ENCODE measurements around the gene ADAMTSL3. TPM values are rescaled to one million over a fixed set of nuclear protein-coding genes. Genes with fewer than 3 reads are reported as not detected.

The ADAMTSL3 gene
- total RNA-seq, 5 donors from 2014 or later (not counting 1 experiment from before 2014, with no cell fraction given): 0.07 to 0.15 (median 0.12) TPM; not detected in 1

DNA sequence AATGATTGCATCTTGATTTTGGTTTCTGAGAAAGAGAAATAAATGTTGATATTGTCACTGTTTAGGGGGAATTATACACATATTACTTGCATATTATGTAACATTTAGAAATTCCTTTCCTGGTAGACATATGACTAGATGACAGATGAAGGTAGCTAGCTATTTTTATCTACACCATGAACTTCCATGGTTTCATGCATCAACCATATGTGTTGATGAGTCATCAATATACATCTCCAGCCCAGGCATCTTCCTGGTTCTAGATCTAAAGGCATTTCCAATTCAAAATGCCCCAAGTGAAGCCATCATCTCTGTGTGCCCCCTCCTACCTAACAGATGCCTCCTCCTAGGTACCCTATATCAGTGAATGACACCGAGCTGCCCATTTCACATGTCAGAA is 9.5 kb upstream of the ADAMTSL3 start:
- no peaks in the 10 kb centered on the region for H3K36me3 ChIP-seq (ENCODE audit: control insufficient read depth in 2 of 2, extremely low read depth in 1 of 2, insufficient read depth in 1 of 2, low read length in 1 of 2)
- H3K27me3 ChIP-seq (replicated peaks in 1 of 2; ENCODE audit: control insufficient read depth in 2 of 2, extremely low read depth in 1 of 2, insufficient read depth in 2 of 2, low read length in 1 of 2): peaks cover 0 to 9% of the 10 kb centered on the region in 2 experiments
- DNase-seq (no peak), ATAC-seq (replicated peaks in 1 of 4) (no peak)
- no peak overlapping the region for H3K4me3 ChIP-seq (ENCODE audit: control insufficient read depth in 1 of 2, extremely low read depth in 1 of 2, low read length in 1 of 2)
- 90% methylated on average over 1 of the region's 1 CpG for WGBS (ENCODE audit: insufficient coverage)
- peaks cover 2 to 10% of the 10 kb centered on the region in 2 donors for H3K27me3 Mint-ChIP-seq
- H3K27ac ChIP-seq (ENCODE audit: low read length): no peak overlapping the region
- no peak overlapping the region for H3K27ac Mint-ChIP-seq
- ChIA-PET CTCF (no interaction called here), POLR2A (no interaction called here)
- H3K36me3 Mint-ChIP-seq: no peaks in the 10 kb centered on the region
- no peaks in the 10 kb centered on the region for H3K4me1 Mint-ChIP-seq
- H3K4me3 Mint-ChIP-seq: no peak overlapping the region
- peaks cover 7 to 16% (median 14%) of the 10 kb centered on the region in 3 donors for H3K9me3 Mint-ChIP-seq
- H3K4me1 ChIP-seq (ENCODE audit: control insufficient read depth in 1 of 2, extremely low read depth in 1 of 2, insufficient read depth in 2 of 2, low read length in 2 of 2): no peaks in the 10 kb centered on the region
- H3K9me3 ChIP-seq: no peaks in the 10 kb centered on the region

DNA sequence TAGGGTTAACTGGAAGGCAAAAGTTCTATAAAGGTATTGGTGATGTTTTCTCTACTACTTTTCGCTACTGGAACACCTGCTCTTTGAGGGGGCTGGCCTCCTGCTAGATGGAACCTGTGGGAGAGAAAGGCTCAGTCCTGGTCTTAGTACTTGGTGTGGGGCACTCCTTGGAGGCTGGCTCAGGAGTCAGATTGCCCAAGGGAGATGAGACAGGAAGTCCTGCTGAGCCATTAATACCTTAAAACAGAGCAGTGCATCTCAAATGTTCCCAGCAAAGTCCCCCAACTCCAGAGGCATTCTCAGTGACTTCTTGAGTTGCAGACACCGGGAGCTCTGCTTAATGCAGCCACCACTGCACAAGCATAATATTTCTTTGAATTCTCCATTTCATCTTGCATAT is 3.1 kb upstream of the ADAMTSL3 start:
- peaks cover 0 to 4% (median 0%) of the 10 kb centered on the region in 3 donors for H3K9me3 Mint-ChIP-seq
- no peaks in the 10 kb centered on the region for H3K9me3 ChIP-seq
- peaks cover 23 to 34% of the 10 kb centered on the region in 2 donors for H3K27me3 Mint-ChIP-seq
- CTCF ChIA-PET: no interaction called here
- no peaks in the 10 kb centered on the region for H3K36me3 ChIP-seq (ENCODE audit: control insufficient read depth in 2 of 2, extremely low read depth in 1 of 2, insufficient read depth in 1 of 2, low read length in 1 of 2)
- no CpG with 5 or more reads among the region's 2 CpGs for WGBS (ENCODE audit: insufficient coverage)
- no peak overlapping the region for H3K4me3 ChIP-seq (ENCODE audit: control insufficient read depth in 1 of 2, extremely low read depth in 1 of 2, low read length in 1 of 2)
- no peak overlapping the region for H3K27ac Mint-ChIP-seq
- no peak overlapping the region for H3K27ac ChIP-seq (ENCODE audit: low read length)
- no peaks in the 10 kb centered on the region for H3K4me1 Mint-ChIP-seq
- ATAC-seq (replicated peaks in 1 of 4) (no peak), DNase-seq (no peak)
- POLR2A ChIA-PET: no interaction called here
- H3K4me3 Mint-ChIP-seq: no peak overlapping the region
- no peaks in the 10 kb centered on the region for H3K4me1 ChIP-seq (ENCODE audit: control insufficient read depth in 1 of 2, extremely low read depth in 1 of 2, insufficient read depth in 2 of 2, low read length in 2 of 2)
- no peaks in the 10 kb centered on the region for H3K36me3 Mint-ChIP-seq
- peaks cover 5 to 30% of the 10 kb centered on the region in 2 experiments for H3K27me3 ChIP-seq (replicated peaks in 1 of 2; ENCODE audit: control insufficient read depth in 2 of 2, extremely low read depth in 1 of 2, insufficient read depth in 2 of 2, low read length in 1 of 2)

GRCh38 chr15:83651541-83651940 is 2.4 kb upstream of the ADAMTSL3 start:
- ChIA-PET CTCF (no interaction called here), POLR2A (interaction anchor here in 1 of 2 donors (0.5 kb wide), 1 partner anchor 17 kb away, joined by 3 read pairs; no protein-coding TSS in a partner anchor)
- Mint-ChIP-seq H3K4me3 (no peak overlapping the region), H3K4me1 (no peaks in the 10 kb centered on the region), H3K36me3 (no peaks in the 10 kb centered on the region), H3K9me3 (peaks cover 0 to 4% (median 0%) of the 10 kb centered on the region in 3 donors), H3K27me3 (peaks cover 30 to 41% of the 10 kb centered on the region in 2 donors), H3K27ac (no peak overlapping the region)
- DNase-seq: no peak
- Histone ChIP-seq H3K27ac (ENCODE audit: low read length) (no peak overlapping the region), H3K4me3 (ENCODE audit: control insufficient read depth in 1 of 2, extremely low read depth in 1 of 2, low read length in 1 of 2) (no peak overlapping the region), H3K36me3 (ENCODE audit: control insufficient read depth in 2 of 2, extremely low read depth in 1 of 2, insufficient read depth in 1 of 2, low read length in 1 of 2) (no peaks in the 10 kb centered on the region), H3K9me3 (no peaks in the 10 kb centered on the region), H3K4me1 (ENCODE audit: control insufficient read depth in 1 of 2, extremely low read depth in 1 of 2, insufficient read depth in 2 of 2, low read length in 2 of 2) (no peaks in the 10 kb centered on the region), H3K27me3 (replicated peaks in 1 of 2; ENCODE audit: control insufficient read depth in 2 of 2, extremely low read depth in 1 of 2, insufficient read depth in 2 of 2, low read length in 1 of 2) (peaks cover 5 to 33% of the 10 kb centered on the region in 2 experiments)
- no CpG with 5 or more reads among the region's 6 CpGs for whole genome bisulfite sequencing (ENCODE audit: insufficient coverage)
- ATAC-seq (replicated peaks in 1 of 4): no peak

- peaks cover 0 to 4% (median 2%) of the 10 kb centered on the region in 3 donors for H3K9me3 Mint-ChIP-seq
- Histone ChIP-seq H3K9me3 (no peaks in the 10 kb centered on the region), H3K36me3 (ENCODE audit: control insufficient read depth in 2 of 2, extremely low read depth in 1 of 2, insufficient read depth in 1 of 2, low read length in 1 of 2) (no peaks in the 10 kb centered on the region), H3K4me1 (ENCODE audit: control insufficient read depth in 1 of 2, extremely low read depth in 1 of 2, insufficient read depth in 2 of 2, low read length in 2 of 2) (no peaks in the 10 kb centered on the region), H3K27ac (ENCODE audit: low read length) (no peak overlapping the region), H3K4me3 (ENCODE audit: control insufficient read depth in 1 of 2, extremely low read depth in 1 of 2, low read length in 1 of 2) (no peak overlapping the region), H3K27me3 (replicated peaks in 1 of 2; ENCODE audit: control insufficient read depth in 2 of 2, extremely low read depth in 1 of 2, insufficient read depth in 2 of 2, low read length in 1 of 2) (peaks cover 5 to 33% of the 10 kb centered on the region in 2 experiments)
- H3K4me1 Mint-ChIP-seq: no peaks in the 10 kb centered on the region
- H3K27me3 Mint-ChIP-seq: peaks cover 31 to 41% of the 10 kb centered on the region in 2 donors
- H3K27ac Mint-ChIP-seq: no peak overlapping the region
- no CpG with 5 or more reads among the region's 5 CpGs for WGBS (ENCODE audit: insufficient coverage)
- CTCF ChIA-PET: no interaction called here
- POLR2A ChIA-PET: no interaction called here
- no peaks in the 10 kb centered on the region for H3K36me3 Mint-ChIP-seq
- ATAC-seq (replicated peaks in 1 of 4): no peak
- H3K4me3 Mint-ChIP-seq: no peak overlapping the region
- no peak for DNase-seq
Observed at GRCh38 chr15:83652626-83653204, 1.2 kb upstream of the ADAMTSL3 start.

DNA sequence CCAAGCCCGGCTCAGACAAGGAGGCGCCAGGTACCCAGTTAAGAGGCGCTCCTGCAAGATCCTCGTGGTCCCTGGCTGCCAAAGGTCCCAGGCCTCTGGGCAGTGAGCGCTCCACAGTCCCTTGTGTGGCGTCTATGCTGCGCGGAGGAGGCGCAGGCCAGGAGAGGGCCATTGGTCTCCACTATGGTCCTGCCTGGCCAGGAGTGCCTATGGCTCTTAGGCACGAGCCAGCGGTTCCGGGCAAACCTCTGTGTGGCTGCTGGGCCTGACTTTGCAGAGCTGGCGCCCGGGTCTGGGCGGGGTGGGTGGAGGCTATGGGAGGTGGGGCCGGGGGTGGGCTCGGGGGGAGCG is 660 bp upstream of the ADAMTSL3 start:
- Mint-ChIP-seq H3K36me3 (no peaks in the 10 kb centered on the region), H3K27me3 (peaks cover 31 to 41% of the 10 kb centered on the region in 2 donors), H3K9me3 (peaks cover 0 to 7% (median 2%) of the 10 kb centered on the region in 3 donors), H3K4me1 (no peaks in the 10 kb centered on the region), H3K27ac (no peak overlapping the region), H3K4me3 (no peak overlapping the region)
- POLR2A ChIA-PET: no interaction called here
- CTCF ChIA-PET: no interaction called here
- H3K27ac ChIP-seq (ENCODE audit: low read length): no peak overlapping the region
- no peak for DNase-seq
- peaks cover 5 to 33% of the 10 kb centered on the region in 2 experiments for H3K27me3 ChIP-seq (replicated peaks in 1 of 2; ENCODE audit: control insufficient read depth in 2 of 2, extremely low read depth in 1 of 2, insufficient read depth in 2 of 2, low read length in 1 of 2)
- H3K36me3 ChIP-seq (ENCODE audit: control insufficient read depth in 2 of 2, extremely low read depth in 1 of 2, insufficient read depth in 1 of 2, low read length in 1 of 2): no peaks in the 10 kb centered on the region
- no peak overlapping the region for H3K4me3 ChIP-seq (ENCODE audit: control insufficient read depth in 1 of 2, extremely low read depth in 1 of 2, low read length in 1 of 2)
- no peaks in the 10 kb centered on the region for H3K4me1 ChIP-seq (ENCODE audit: control insufficient read depth in 1 of 2, extremely low read depth in 1 of 2, insufficient read depth in 2 of 2, low read length in 2 of 2)
- no peak for ATAC-seq (replicated peaks in 1 of 4)
- no peaks in the 10 kb centered on the region for H3K9me3 ChIP-seq
- 28% methylated on average over 13 of the region's 18 CpGs for WGBS (ENCODE audit: insufficient coverage)

DNA sequence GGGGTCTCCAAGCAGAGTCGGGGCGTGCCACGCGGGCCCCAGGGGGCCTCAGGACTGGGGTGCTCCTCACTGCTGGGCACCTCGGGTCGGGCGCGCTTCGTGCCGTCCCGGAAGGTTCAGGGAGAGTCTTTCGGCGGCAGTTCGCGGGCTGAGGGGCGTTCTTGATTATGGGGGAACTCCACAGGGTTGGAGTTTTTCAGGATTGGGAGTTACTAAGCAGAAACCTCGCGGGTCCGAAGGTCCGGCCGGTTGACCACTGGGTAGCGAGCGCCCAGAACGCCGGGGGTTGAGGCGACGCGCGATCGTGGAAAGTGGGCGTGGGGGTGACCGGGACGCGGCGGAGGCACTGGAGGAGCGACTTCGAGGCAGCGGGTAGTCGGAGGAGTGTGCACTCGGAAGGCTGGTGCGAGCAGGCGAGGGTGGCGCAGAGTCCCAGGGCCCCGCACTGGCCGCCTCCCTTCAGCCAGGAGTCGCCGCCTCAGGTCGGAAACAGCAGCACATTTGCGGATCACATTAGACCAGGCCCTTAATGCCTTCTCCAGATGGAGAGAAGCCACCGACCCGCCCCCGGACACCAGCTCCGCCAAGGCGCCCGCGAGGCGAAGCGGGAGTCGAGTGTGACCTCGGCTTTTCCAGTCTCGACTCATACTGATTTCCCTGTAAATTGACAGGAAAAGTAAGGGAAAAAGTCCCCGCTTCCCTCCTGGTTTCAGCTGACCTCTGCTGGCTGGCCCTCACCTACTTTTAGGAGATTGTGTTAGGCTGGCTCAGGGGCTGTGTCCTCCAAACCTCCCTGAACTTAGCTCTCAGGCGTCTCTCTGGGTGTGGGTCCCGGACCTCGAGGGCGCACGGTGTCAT is 685 bp downstream of the ADAMTSL3 start:
- ATAC-seq (replicated peaks in 1 of 4): no peak
- Histone ChIP-seq H3K27ac (ENCODE audit: low read length) (no peak overlapping the region), H3K27me3 (replicated peaks in 1 of 2; ENCODE audit: control insufficient read depth in 2 of 2, extremely low read depth in 1 of 2, insufficient read depth in 2 of 2, low read length in 1 of 2) (peaks cover 5 to 33% of the 10 kb centered on the region in 2 experiments), H3K9me3 (no peaks in the 10 kb centered on the region), H3K4me3 (ENCODE audit: control insufficient read depth in 1 of 2, extremely low read depth in 1 of 2, low read length in 1 of 2) (no peak overlapping the region), H3K4me1 (ENCODE audit: control insufficient read depth in 1 of 2, extremely low read depth in 1 of 2, insufficient read depth in 2 of 2, low read length in 2 of 2) (no peaks in the 10 kb centered on the region), H3K36me3 (ENCODE audit: control insufficient read depth in 2 of 2, extremely low read depth in 1 of 2, insufficient read depth in 1 of 2, low read length in 1 of 2) (no peaks in the 10 kb centered on the region)
- peaks cover 35 to 41% of the 10 kb centered on the region in 2 donors for H3K27me3 Mint-ChIP-seq
- no peak overlapping the region for H3K27ac Mint-ChIP-seq
- ChIA-PET CTCF (no interaction called here), POLR2A (no interaction called here)
- H3K4me3 Mint-ChIP-seq: no peak overlapping the region
- no peak for DNase-seq
- no peaks in the 10 kb centered on the region for H3K4me1 Mint-ChIP-seq
- H3K9me3 Mint-ChIP-seq: peaks cover 0 to 8% (median 7%) of the 10 kb centered on the region in 3 donors
- WGBS (ENCODE audit: insufficient coverage): 18% methylated on average over 65 of the region's 67 CpGs
- H3K36me3 Mint-ChIP-seq: no peaks in the 10 kb centered on the region

All from T-cell (primary cell).